MCF 10A (cell line): ENCODE results near the gene ELF1. TPM values are rescaled to one million over a fixed set of nuclear protein-coding genes. Genes with fewer than 3 reads are reported as not detected.

ENCODE experiments used
- BruUV-seq: library from RNA; stranded (reverse); fragments of 400-500 nt; replicated peaks from 2 replicates; lab custom pipeline; 2021; lab: Mats Ljungman, UMichigan
- CTCF ChIA-PET: fragments of 300-600 bp; sonication (Branson Sonifier 250); formaldehyde crosslinking; extraction: SDS; loops from one replicate; lab custom pipeline; 2021; ENCODE audit warnings: antibody characterized with exemption, inconsistent platforms; lab: Yijun Ruan, JAX
- POLR2A ChIA-PET: fragments of 300-600, 350-650 bp; sonication (Branson Sonifier 250); formaldehyde crosslinking; extraction: SDS; loops from one replicate; lab custom pipeline; 2020; ENCODE audit warnings: antibody characterized with exemption, inconsistent platforms; lab: Yijun Ruan, JAX
- DNase-seq: peaks from one replicate; pipeline ENCODE4 v3.0.0-alpha.2; 2018; ENCODE audit not compliant: unreplicated experiment
- H3K27ac Mint-ChIP-seq: one replicate; pipeline ENCODE4 v1.8.0; 2022; ENCODE audit warnings: mild to moderate bottlenecking, low read depth, mixed read lengths; ENCODE audit not compliant: unreplicated experiment
- H3K27me3 Mint-ChIP-seq: one replicate; pipeline ENCODE4 v1.8.0; 2022; ENCODE audit warnings: mixed read lengths; ENCODE audit not compliant: insufficient read depth, unreplicated experiment
- H3K36me3 Mint-ChIP-seq: one replicate; pipeline ENCODE4 v1.8.0; 2022; ENCODE audit warnings: mild to moderate bottlenecking, moderate library complexity, mixed read lengths; ENCODE audit not compliant: insufficient read depth, unreplicated experiment
- H3K4me1 Mint-ChIP-seq: one replicate; pipeline ENCODE4 v1.8.0; 2022; ENCODE audit warnings: mixed read lengths; ENCODE audit not compliant: insufficient read depth, unreplicated experiment
- H3K4me3 Mint-ChIP-seq: one replicate; pipeline ENCODE4 v1.8.0; 2022; ENCODE audit warnings: mild to moderate bottlenecking, moderate library complexity, mixed read lengths; ENCODE audit not compliant: unreplicated experiment
- H3K9me3 Mint-ChIP-seq: one replicate; pipeline ENCODE4 v1.8.0; 2022; ENCODE audit warnings: mixed read lengths; ENCODE audit not compliant: unreplicated experiment
- intact Hi-C: fragments of 100-400 bp; cut with micrococcal nuclease; formaldehyde crosslinking; loops from 2 replicates; pipeline ENCODE4 v1.14.1; 2022
- total RNA-seq: library from RNA; stranded (reverse); gene quantifications from 2 replicates; pipeline ENCODE4 v1.2.3, GENCODE V29; 2022
- TF ChIP-seq, protein P1 (sequence below): fragments of 200-600 bp; IDR thresholded peaks from one replicate; pipeline ENCODE4 v1.8.0; 2022; ENCODE audit warnings: antibody characterized with exemption, mild to moderate bottlenecking; ENCODE audit not compliant: unreplicated experiment

ELF1 gene
- total RNA-seq, 1 experiment from 2014 or later, result 73.7 TPM

- DNase-seq, result no peak
- Mint-ChIP-seq H3K36me3 (peaks cover 52% of the 10 kb centered on the region), H3K4me3 (no peak overlapping the region), H3K9me3 (no peaks in the 10 kb centered on the region), H3K27ac (no peak overlapping the region), H3K4me1 (peaks cover 8% of the 10 kb centered on the region), H3K27me3 (no peaks in the 10 kb centered on the region)
- TF ChIP-seq, protein P1, sequence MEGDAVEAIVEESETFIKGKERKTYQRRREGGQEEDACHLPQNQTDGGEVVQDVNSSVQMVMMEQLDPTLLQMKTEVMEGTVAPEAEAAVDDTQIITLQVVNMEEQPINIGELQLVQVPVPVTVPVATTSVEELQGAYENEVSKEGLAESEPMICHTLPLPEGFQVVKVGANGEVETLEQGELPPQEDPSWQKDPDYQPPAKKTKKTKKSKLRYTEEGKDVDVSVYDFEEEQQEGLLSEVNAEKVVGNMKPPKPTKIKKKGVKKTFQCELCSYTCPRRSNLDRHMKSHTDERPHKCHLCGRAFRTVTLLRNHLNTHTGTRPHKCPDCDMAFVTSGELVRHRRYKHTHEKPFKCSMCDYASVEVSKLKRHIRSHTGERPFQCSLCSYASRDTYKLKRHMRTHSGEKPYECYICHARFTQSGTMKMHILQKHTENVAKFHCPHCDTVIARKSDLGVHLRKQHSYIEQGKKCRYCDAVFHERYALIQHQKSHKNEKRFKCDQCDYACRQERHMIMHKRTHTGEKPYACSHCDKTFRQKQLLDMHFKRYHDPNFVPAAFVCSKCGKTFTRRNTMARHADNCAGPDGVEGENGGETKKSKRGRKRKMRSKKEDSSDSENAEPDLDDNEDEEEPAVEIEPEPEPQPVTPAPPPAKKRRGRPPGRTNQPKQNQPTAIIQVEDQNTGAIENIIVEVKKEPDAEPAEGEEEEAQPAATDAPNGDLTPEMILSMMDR, result no peak
- ChIA-PET POLR2A (no interaction called here), CTCF (no interaction called here)
- BruUV-seq, result no TSS peak
- intact Hi-C loops, result no loop called here
These were observed 60.5 kb downstream of the ELF1 start for GRCh38 chr13:40958655-40959054.

- Mint-ChIP-seq H3K36me3 (peaks cover 100% of the 10 kb centered on the region), H3K4me3 (no peak overlapping the region), H3K9me3 (no peaks in the 10 kb centered on the region), H3K27me3 (no peaks in the 10 kb centered on the region), H3K4me1 (no peaks in the 10 kb centered on the region), H3K27ac (no peak overlapping the region)
- DNase-seq, result no peak
- ChIA-PET CTCF (no interaction called here), POLR2A (no interaction called here)
- no TSS peak for BruUV-seq
- TF ChIP-seq, protein P1, result no peak
- intact Hi-C loops, result no loop called here
These were observed 72.6 kb downstream of the ELF1 start for GRCh38 chr13:40946485-40946884.

GRCh38 chr13:40943073-40943472, 76.0 kb downstream of the ELF1 start:
- Mint-ChIP-seq H3K4me1 (no peaks in the 10 kb centered on the region), H3K36me3 (peaks cover 91% of the 10 kb centered on the region), H3K9me3 (no peaks in the 10 kb centered on the region), H3K27ac (no peak overlapping the region), H3K4me3 (no peak overlapping the region), H3K27me3 (no peaks in the 10 kb centered on the region)
- intact Hi-C loops, result no loop called here
- DNase-seq, result no peak
- TF ChIP-seq, protein P1, result no peak
- BruUV-seq, result no TSS peak
- ChIA-PET CTCF (no interaction called here), POLR2A (no interaction called here)

- Mint-ChIP-seq H3K27me3 (no peaks in the 10 kb centered on the region), H3K27ac (no peak overlapping the region), H3K36me3 (peaks cover 85% of the 10 kb centered on the region), H3K4me1 (no peaks in the 10 kb centered on the region), H3K9me3 (no peaks in the 10 kb centered on the region), H3K4me3 (no peak overlapping the region)
- no TSS peak for BruUV-seq
- no peak for DNase-seq
- ChIA-PET CTCF (interaction anchor here (0.6 kb wide), 1 partner anchor 20 kb away, joined by 3 read pairs; no protein-coding TSS in a partner anchor), POLR2A (interaction anchor here (1.0 kb wide), 1 partner anchor 9 kb away, joined by 3 read pairs; no protein-coding TSS in a partner anchor)
- TF ChIP-seq, protein P1, result no peak
- intact Hi-C loops, result no loop called here
These were observed 77.5 kb downstream of the ELF1 start for GRCh38 chr13:40941581-40941980.
